HFFc6 (cell line): ENCODE measurements around the gene RPL10A. TPM values are rescaled to one million over a fixed set of nuclear protein-coding genes. Genes with fewer than 3 reads are reported as not detected.

Source experiments
- DNase-seq: peaks from one replicate; pipeline ENCODE4 v3.0.0-alpha.2; 2018
- H3K27ac Mint-ChIP-seq: 2 replicates; pipeline ENCODE4 v1.8.0; 2020; ENCODE audit warnings: mild to moderate bottlenecking, mixed read lengths
- H3K27me3 Mint-ChIP-seq: 2 replicates; pipeline ENCODE4 v1.8.0; 2021; ENCODE audit warnings: mild to moderate bottlenecking, moderate library complexity, mixed read lengths; ENCODE audit not compliant: insufficient read depth
- H3K36me3 Mint-ChIP-seq: 2 replicates; pipeline ENCODE4 v1.8.0; 2021; ENCODE audit warnings: low read depth, mixed read lengths
- H3K4me1 Mint-ChIP-seq: 2 replicates; pipeline ENCODE4 v1.8.0; 2020; ENCODE audit warnings: low read depth, mixed read lengths
- H3K4me3 Mint-ChIP-seq: 2 replicates; pipeline ENCODE4 v1.8.0; 2020; ENCODE audit warnings: mild to moderate bottlenecking, moderate library complexity, mixed read lengths
- H3K9me3 Mint-ChIP-seq: 2 replicates; pipeline ENCODE4 v1.8.0; 2020; ENCODE audit warnings: mild to moderate bottlenecking, mixed read lengths
- total RNA-seq, 6 experiments: library from RNA; stranded (reverse); fragmentation: NEBNext Ultra II Directional; extraction: Animal tissue kit (Norgen Biotek cat#: 25700); gene quantifications; 2 replicates in 1 of 6; 3 replicates in 5 of 6; pipeline ENCODE4 v1.2.3, GENCODE V29; 2021
- TF ChIP-seq, protein P1 (sequence below): fragments of 200-600 bp; sonication (generic); IDR thresholded peaks from 2 replicates; pipeline ENCODE4 v1.5.0; 2021; ENCODE audit warnings: antibody characterized with exemption, mild to moderate bottlenecking

The RPL10A gene
- total RNA-seq, 6 experiments from 2014 or later: 1,220 to 1,355 (median 1,285) TPM

DNA sequence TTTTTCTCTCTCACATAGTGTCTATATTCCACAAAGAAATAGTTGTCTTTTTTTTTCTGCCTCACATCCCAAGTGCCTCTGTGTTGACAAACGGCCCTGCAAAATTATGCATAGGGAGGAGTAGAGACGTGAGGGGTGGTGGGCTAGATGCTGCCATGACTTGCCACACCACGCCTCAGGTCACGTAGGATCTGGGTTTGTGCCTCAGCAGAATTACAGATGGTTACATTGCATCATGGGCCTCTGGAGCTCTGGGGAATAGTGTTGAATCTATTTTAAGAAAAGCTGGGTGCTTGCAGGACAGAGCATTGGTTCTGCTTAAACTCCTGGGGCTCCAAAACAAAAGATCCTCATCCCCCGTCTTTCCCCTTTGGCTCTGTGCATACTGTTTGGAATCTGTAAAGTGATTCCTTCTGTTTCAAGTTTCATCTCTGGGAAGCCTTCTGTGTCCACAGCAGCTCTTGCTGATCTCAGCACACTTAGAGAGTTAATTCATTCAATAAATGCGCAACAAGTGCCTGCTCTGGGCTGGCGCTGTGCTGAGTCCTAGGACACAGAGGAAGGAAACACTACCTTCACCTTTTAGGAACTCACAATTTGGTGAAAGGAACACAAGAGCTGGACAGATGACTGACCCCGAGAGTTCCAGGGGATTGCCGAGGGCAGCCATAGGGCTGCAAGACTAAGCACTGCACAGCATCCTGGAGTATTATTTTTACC lies 13.7 kb upstream of the RPL10A start:
- peaks cover 5% of the 10 kb centered on the region; the same call in 1 of the 2 replicates for H3K27me3 Mint-ChIP-seq
- DNase-seq: no peak

DNA sequence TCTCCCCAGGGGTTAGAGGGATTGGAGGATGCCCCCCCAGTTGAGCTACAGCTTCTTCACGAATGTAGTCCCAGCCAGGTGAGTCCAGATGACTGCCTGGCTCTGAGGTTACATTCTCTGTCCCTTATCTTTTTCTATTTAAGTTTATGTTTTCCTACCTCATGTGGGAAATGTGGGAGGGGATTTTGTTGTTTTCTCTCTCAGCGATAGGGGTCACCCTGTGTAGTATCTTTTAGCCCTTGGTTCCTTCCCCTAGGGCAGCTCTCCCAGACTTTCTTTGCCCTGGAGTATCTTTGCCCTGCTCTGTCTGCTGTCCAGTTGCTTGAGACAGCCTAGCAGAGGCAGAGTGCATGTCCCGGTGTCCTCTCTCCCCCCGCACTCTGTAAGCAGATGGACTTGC lies 10.3 kb upstream of the RPL10A start:
- no peak overlapping the region for H3K27ac Mint-ChIP-seq
- no peak overlapping the region for H3K4me3 Mint-ChIP-seq
- DNase-seq: no peak
- H3K9me3 Mint-ChIP-seq: no peaks in the 10 kb centered on the region
- H3K4me1 Mint-ChIP-seq: peaks cover 21% of the 10 kb centered on the region
- H3K36me3 Mint-ChIP-seq: 0 out of 2 replicates have a peak, but pooled peaks cover 14% of the 10 kb centered on the region
- H3K27me3 Mint-ChIP-seq: peaks cover 3% of the 10 kb centered on the region; the same call in 1 of the 2 replicates
- TF ChIP-seq, protein P1, sequence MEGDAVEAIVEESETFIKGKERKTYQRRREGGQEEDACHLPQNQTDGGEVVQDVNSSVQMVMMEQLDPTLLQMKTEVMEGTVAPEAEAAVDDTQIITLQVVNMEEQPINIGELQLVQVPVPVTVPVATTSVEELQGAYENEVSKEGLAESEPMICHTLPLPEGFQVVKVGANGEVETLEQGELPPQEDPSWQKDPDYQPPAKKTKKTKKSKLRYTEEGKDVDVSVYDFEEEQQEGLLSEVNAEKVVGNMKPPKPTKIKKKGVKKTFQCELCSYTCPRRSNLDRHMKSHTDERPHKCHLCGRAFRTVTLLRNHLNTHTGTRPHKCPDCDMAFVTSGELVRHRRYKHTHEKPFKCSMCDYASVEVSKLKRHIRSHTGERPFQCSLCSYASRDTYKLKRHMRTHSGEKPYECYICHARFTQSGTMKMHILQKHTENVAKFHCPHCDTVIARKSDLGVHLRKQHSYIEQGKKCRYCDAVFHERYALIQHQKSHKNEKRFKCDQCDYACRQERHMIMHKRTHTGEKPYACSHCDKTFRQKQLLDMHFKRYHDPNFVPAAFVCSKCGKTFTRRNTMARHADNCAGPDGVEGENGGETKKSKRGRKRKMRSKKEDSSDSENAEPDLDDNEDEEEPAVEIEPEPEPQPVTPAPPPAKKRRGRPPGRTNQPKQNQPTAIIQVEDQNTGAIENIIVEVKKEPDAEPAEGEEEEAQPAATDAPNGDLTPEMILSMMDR: no peak

More for the DNA sequence above, 13.7 kb upstream of the RPL10A start:
- Mint-ChIP-seq H3K36me3 (0 out of 2 replicates have a peak, but pooled peaks cover 11% of the 10 kb centered on the region), H3K4me3 (peak overlapping the region; percentile 87), H3K27ac (peak overlapping the region; percentile 15; the same call in 1 of the 2 replicates), H3K9me3 (no peaks in the 10 kb centered on the region), H3K4me1 (peaks cover 29% of the 10 kb centered on the region)
- TF ChIP-seq, protein P1: no peak

DNA sequence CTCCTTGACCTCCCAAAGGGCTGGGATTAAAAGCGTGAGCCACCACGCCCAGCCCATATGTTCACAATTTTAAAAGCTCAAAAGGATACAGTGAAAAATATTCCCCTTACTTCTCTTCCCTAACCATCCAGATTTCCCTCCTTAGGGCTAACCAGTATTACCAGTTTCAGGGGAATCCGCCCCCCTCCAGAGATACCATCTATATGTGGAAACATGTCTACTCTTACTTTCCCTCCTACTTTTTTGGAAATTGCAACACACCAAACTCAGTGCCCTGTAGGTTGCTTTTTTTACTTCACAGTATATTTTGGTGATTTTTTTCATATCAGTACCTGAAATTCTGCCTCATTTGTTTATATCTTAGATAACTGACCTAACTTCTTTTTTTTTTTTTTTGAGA lies 6.9 kb upstream of the RPL10A start:
- H3K9me3 Mint-ChIP-seq: no peaks in the 10 kb centered on the region
- no peak overlapping the region for H3K4me3 Mint-ChIP-seq
- H3K27me3 Mint-ChIP-seq: no peaks in the 10 kb centered on the region
- H3K27ac Mint-ChIP-seq: no peak overlapping the region
- no peaks in the 10 kb centered on the region for H3K4me1 Mint-ChIP-seq
- peaks cover 13% of the 10 kb centered on the region for H3K36me3 Mint-ChIP-seq
- DNase-seq: no peak
- TF ChIP-seq, protein P1: no peak

DNA sequence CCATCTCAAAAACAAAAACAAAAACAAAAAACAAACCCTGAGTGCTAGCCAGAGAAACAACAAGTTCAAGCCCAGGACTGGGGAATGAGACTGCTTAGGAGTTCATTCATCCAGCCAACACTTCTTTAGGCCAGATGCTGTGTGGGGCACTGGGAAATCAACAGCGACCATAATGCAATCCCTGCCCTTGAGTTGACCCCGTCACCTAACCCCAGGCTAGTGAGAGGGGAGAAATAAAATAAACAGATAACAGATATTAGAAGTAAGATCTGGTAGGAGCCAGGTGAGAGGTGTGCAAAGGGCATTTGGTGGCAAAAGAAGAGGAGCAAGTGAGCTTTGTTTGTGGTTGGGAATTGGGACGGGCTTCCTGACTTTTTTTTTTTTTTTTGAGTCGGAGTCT lies 4.9 kb upstream of the RPL10A start:
- DNase-seq: no peak
- Mint-ChIP-seq H3K4me1 (peaks cover 9% of the 10 kb centered on the region), H3K9me3 (no peaks in the 10 kb centered on the region), H3K27ac (no peak overlapping the region), H3K36me3 (peaks cover 14% of the 10 kb centered on the region), H3K27me3 (peaks cover under 1% of the 10 kb centered on the region; the same call in 1 of the 2 replicates), H3K4me3 (no peak overlapping the region)
- TF ChIP-seq, protein P1: no peak

DNA sequence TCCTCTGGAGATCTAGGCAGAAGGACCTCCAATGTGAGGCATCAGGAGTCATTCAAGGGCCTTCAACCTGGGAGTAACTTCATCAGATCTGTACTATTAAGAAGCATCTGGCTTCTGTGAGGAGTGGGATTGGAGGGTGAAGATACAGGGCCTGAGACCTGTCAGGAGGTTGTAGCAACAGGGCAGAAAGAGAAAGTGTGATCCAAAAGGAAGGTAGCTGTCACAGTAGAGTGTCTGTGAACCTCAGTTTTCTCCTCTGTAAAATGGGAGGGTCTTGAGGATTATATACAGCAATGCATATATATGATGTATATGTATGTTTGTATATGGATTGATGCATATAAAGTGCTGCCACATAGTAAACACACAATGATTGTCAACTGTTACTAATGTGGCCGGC lies 2.6 kb upstream of the RPL10A start:
- peaks cover 12% of the 10 kb centered on the region for H3K27me3 Mint-ChIP-seq
- TF ChIP-seq, protein P1: no peak
- H3K9me3 Mint-ChIP-seq: peaks cover 7% of the 10 kb centered on the region
- no peak overlapping the region for H3K27ac Mint-ChIP-seq
- H3K4me3 Mint-ChIP-seq: no peak overlapping the region
- H3K4me1 Mint-ChIP-seq: peaks cover 21% of the 10 kb centered on the region
- H3K36me3 Mint-ChIP-seq: peaks cover 28% of the 10 kb centered on the region
- no peak for DNase-seq
